ENCODE measurements around the gene TMEM38B.
"Not testable (repeated sequence)": the region's sequence is repeated elsewhere in the genome, so short reads cannot be mapped to it uniquely, and the experiment has no call there.

TMEM38B gene

GRCh38 chr9:105683688-105684275 is 10.6 kb upstream of the TMEM38B start:
- no peak for DNase-seq

- no peak for DNase-seq
Observed at GRCh38 chr9:105686936-105687335, 7.4 kb upstream of the TMEM38B start.

GRCh38 chr9:105690742-105691141 is 3.6 kb upstream of the TMEM38B start:
- no peak for DNase-seq

- DNase-seq: peak; percentile 43
Observed at GRCh38 chr9:105693435-105694189, 729 bp upstream of the TMEM38B start.

- DNase-seq: peak; percentile 66
Observed at GRCh38 chr9:105694848-105695581, 674 bp downstream of the TMEM38B start.

GRCh38 chr9:105696219-105696793 is 2.0 kb downstream of the TMEM38B start:
- no peak for DNase-seq

GRCh38 chr9:105697871-105698270 is 3.5 kb downstream of the TMEM38B start:
- no peak for DNase-seq

GRCh38 chr9:105698348-105698870 is 4.1 kb downstream of the TMEM38B start:
- no peak for DNase-seq

- no peak for DNase-seq
Observed at GRCh38 chr9:105700668-105701067, 6.3 kb downstream of the TMEM38B start.

GRCh38 chr9:105701145-105701544 is 6.8 kb downstream of the TMEM38B start:
- no peak for DNase-seq

- DNase-seq: no peak
Observed at GRCh38 chr9:105702207-105702606, 7.9 kb downstream of the TMEM38B start.

GRCh38 chr9:105703638-105704037 is 9.3 kb downstream of the TMEM38B start:
- not testable (repeated sequence) for DNase-seq

- no peak for DNase-seq
Observed at GRCh38 chr9:105706156-105706555, 11.8 kb downstream of the TMEM38B start.

GRCh38 chr9:105708405-105708804 is 14.1 kb downstream of the TMEM38B start:
- DNase-seq: no peak

GRCh38 chr9:105710638-105711037 is 16.3 kb downstream of the TMEM38B start:
- no peak for DNase-seq

- DNase-seq: no peak
Observed at GRCh38 chr9:105711867-105712266, 17.5 kb downstream of the TMEM38B start.

- DNase-seq: no peak
Observed at GRCh38 chr9:105712297-105712696, 18.0 kb downstream of the TMEM38B start.

GRCh38 chr9:105712773-105713172 is 18.4 kb downstream of the TMEM38B start:
- DNase-seq: no peak

- DNase-seq: no peak
Observed at GRCh38 chr9:105713260-105714019, 19.1 kb downstream of the TMEM38B start.

- DNase-seq: no peak
Observed at GRCh38 chr9:105714020-105714331, 19.6 kb downstream of the TMEM38B start.

- DNase-seq: no peak
Observed at GRCh38 chr9:105716146-105716545, 21.8 kb downstream of the TMEM38B start.

- no peak for DNase-seq
Observed at GRCh38 chr9:105722099-105722498, 27.8 kb downstream of the TMEM38B start.

- DNase-seq: no peak
Observed at GRCh38 chr9:105725370-105725769, 31.0 kb downstream of the TMEM38B start.
